Measurements from ENCODE around the gene CYP3A5. TPM values are rescaled to one million over a fixed set of nuclear protein-coding genes. Genes with fewer than 3 reads are reported as not detected.

The CYP3A5 gene
- total and polyA plus RNA-seq, 2 of the 13 experiments (the other 11 are each of a cell fraction or from before 2014, with no cell fraction given), result 5.7 to 9.3 TPM

DNA sequence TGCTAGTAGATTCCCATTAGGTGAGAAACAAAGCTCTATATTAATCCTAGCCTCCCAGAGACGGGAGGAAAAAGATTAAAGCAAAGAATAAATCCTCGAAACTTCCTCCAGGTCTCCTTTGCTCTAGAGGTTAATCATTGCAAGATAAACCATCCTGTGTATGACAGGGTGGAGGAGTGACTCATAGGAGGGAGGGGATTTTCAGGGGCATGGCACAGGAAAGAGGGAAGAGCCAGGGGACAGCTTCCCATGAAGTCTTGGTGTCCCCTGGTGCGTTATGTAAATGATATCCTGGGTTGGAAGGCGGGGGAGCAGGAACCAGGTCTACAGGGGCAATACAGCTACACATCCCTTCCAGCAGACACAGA lies 780 bp downstream of the CYP3A5 start (continued):
- TF ChIP-seq ETV5 (CRISPR knock-in tag; IDR thresholded peaks at IDR 0.05; ENCODE audit: borderline replicate concordance) (peak; percentile 72; the same call in 1 of the 2 replicates), ZNF550 (CRISPR knock-in tag; IDR thresholded peaks at IDR 0.05; ENCODE audit: borderline replicate concordance) (no peak), ZNF782 (CRISPR knock-in tag; IDR thresholded peaks at IDR 0.05; ENCODE audit: borderline replicate concordance) (no peak), HOXA7 (CRISPR knock-in tag; IDR thresholded peaks at IDR 0.05) (no peak), SP5 (CRISPR knock-in tag; IDR thresholded peaks at IDR 0.05; ENCODE audit: borderline replicate concordance, low read depth) (peak; percentile 90), ZBTB21 (CRISPR knock-in tag; IDR thresholded peaks at IDR 0.05) (no peak), CREB1 (IDR thresholded peaks at IDR 0.05) (peak; percentile 15; the same call in 1 of the 2 replicates), CREB1 (CRISPR knock-in tag; IDR thresholded peaks at IDR 0.05) (0 out of 2 replicates have a peak, but pooled peaks have one; percentile 11), EP300 (IDR thresholded peaks at IDR 0.05; ENCODE audit: low read depth in 2 of 2, low read length in 2 of 2) (peak in 1 of 2 experiments; percentile 73; a peak in 2 of 4 replicates), EP300 (CRISPR knock-in tag; IDR thresholded peaks at IDR 0.05; ENCODE audit: borderline replicate concordance) (no peak), PRPF4 (IDR thresholded peaks at IDR 0.05; ENCODE audit: low read depth, low read length, poor library complexity, severe bottlenecking) (no peak), ZFP82 (CRISPR knock-in tag; IDR thresholded peaks at IDR 0.05; ENCODE audit: borderline replicate concordance) (no peak), U2AF1 (optimal IDR thresholded peaks at IDR 0.05; ENCODE audit: low read depth, low read length) (no peak), SIN3A (IDR thresholded peaks at IDR 0.05; ENCODE audit: borderline replicate concordance, low read depth, low read length) (no peak)
- TF ChIP-seq, protein P1, sequence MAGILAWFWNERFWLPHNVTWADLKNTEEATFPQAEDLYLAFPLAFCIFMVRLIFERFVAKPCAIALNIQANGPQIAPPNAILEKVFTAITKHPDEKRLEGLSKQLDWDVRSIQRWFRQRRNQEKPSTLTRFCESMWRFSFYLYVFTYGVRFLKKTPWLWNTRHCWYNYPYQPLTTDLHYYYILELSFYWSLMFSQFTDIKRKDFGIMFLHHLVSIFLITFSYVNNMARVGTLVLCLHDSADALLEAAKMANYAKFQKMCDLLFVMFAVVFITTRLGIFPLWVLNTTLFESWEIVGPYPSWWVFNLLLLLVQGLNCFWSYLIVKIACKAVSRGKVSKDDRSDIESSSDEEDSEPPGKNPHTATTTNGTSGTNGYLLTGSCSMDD (CRISPR knock-in tag; IDR thresholded peaks at IDR 0.05), result no peak

Data from HepG2 (cell line).